HepG2 (cell line): Measurements from ENCODE around the gene ISOC2. TPM values are rescaled to one million over a fixed set of nuclear protein-coding genes. Genes with fewer than 3 reads are reported as not detected.

ENCODE experiments used
- AGO2 ChIP-seq: fragments of 200-400 bp; formaldehyde crosslinking; optimal IDR thresholded peaks from 2 replicates; pipeline ENCODE3; 2017; ENCODE audit warnings: mild to moderate bottlenecking, low read depth, low read length, moderate library complexity
- BCL6 ChIP-seq: IDR thresholded peaks from 2 replicates; pipeline ENCODE4 v1.6.1; 2016; ENCODE audit warnings: missing genetic modification reagents, missing compliant biosample characterization
- HDAC1 ChIP-seq: sonication (generic); formaldehyde crosslinking; IDR thresholded peaks from 2 replicates; pipeline ENCODE4 v1.5.1; 2020; ENCODE audit warnings: mild to moderate bottlenecking, missing genetic modification reagents
- KLF12 ChIP-seq: sonication (generic); formaldehyde crosslinking; IDR thresholded peaks from 2 replicates; pipeline ENCODE4 v1.4.0; 2020; ENCODE audit warnings: missing genetic modification reagents, borderline replicate concordance
- POLR2AphosphoS2 ChIP-seq: IDR thresholded peaks from 2 replicates; pipeline ENCODE4 v1.6.1; 2011; ENCODE audit warnings: low read depth, low read length, improper control_type of control experiment
- SKI ChIP-seq: fragments of 450-650 bp; IDR thresholded peaks from one replicate; pipeline ENCODE4 v1.6.1; 2018; ENCODE audit warnings: mild to moderate bottlenecking; ENCODE audit not compliant: partially characterized antibody
- SMAD9 ChIP-seq: sonication (generic); formaldehyde crosslinking; IDR thresholded peaks from 2 replicates; pipeline ENCODE4 v1.5.1; 2020; ENCODE audit warnings: mild to moderate bottlenecking, missing genetic modification reagents
- SOX13 ChIP-seq, 3 experiments: fragments of 450-650 bp in 1 of 3; sonication (generic) in 1 of 3; formaldehyde crosslinking in 1 of 3; IDR thresholded peaks in 2 of 3; conservative IDR thresholded peaks in 1 of 3; 2 replicates each; pipeline versions ENCODE4 v1.5.0 to v1.6.1; 2016 to 2020; ENCODE audit warnings: antibody characterized with exemption in 1 of 3, mild to moderate bottlenecking in 1 of 3, missing compliant biosample characterization in 1 of 3, missing genetic modification reagents in 1 of 3, moderate library complexity in 1 of 3
- TAF15 ChIP-seq: fragments of 200-400 bp; formaldehyde crosslinking; IDR thresholded peaks from one replicate; pipeline ENCODE4 v1.6.1; 2018; ENCODE audit warnings: mild to moderate bottlenecking, low read depth, low read length; ENCODE audit not compliant: poor library complexity, severe bottlenecking
- ZNF543 ChIP-seq: sonication (generic); formaldehyde crosslinking; IDR thresholded peaks from 2 replicates; pipeline ENCODE4 v1.4.0; 2020; ENCODE audit warnings: mild to moderate bottlenecking, missing genetic modification reagents
- polyA plus RNA-seq, 8 experiments: library from polyadenylated mRNA; depleted of rRNA in 3 of 8; stranded (reverse) in 7 of 8; unstranded in 1 of 8; fragments of >200 nt; fragmentation: Illumina TruSeq in 4 of 8; extraction: Trizol in 4 of 8; gene quantifications; 2 replicates each; pipeline versions ENCODE4 v1.2.1 to v1.2.3, GENCODE V29; 2011 to 2016; ENCODE audit warnings: low read depth in 4 of 8, missing spikeins in 1 of 8, mixed read lengths in 1 of 8; ENCODE audit not compliant: insufficient read depth in 1 of 8
- total RNA-seq, 5 experiments: library from RNA; depleted of rRNA; stranded (reverse); fragments of >200 nt; fragmentation: Illumina TruSeq; extraction: Trizol; gene quantifications; 2 replicates each; pipeline ENCODE4 v1.2.3, GENCODE V29; 2016; ENCODE audit warnings: low read depth in 1 of 5
- TF ChIP-seq, protein P1 (sequence below): sonication (generic); formaldehyde crosslinking; IDR thresholded peaks from 2 replicates; pipeline ENCODE4 v1.4.0; 2020; ENCODE audit warnings: missing genetic modification reagents, borderline replicate concordance
- TF ChIP-seq, protein P2 (sequence below): IDR thresholded peaks from 2 replicates; pipeline ENCODE4 v1.6.1; 2016; ENCODE audit warnings: low read depth
- TF ChIP-seq, protein P3 (sequence below): sonication (generic); formaldehyde crosslinking; conservative IDR thresholded peaks from 2 replicates; pipeline ENCODE4 v1.4.0; 2020; ENCODE audit warnings: missing genetic modification reagents
- TF ChIP-seq, protein P4 (sequence below): sonication (generic); formaldehyde crosslinking; IDR thresholded peaks from 2 replicates; pipeline ENCODE4 v1.9.0; 2022; ENCODE audit warnings: missing genetic modification reagents, mild to moderate bottlenecking, borderline replicate concordance
- TF ChIP-seq, protein P5 (sequence below): sonication (generic); formaldehyde crosslinking; IDR thresholded peaks from 2 replicates; pipeline ENCODE4 v1.4.0; 2020; ENCODE audit warnings: low read depth, missing genetic modification reagents

ISOC2 gene
- total and polyA plus RNA-seq, 2 of the 13 experiments (the other 11 are each of a cell fraction or from before 2014, with no cell fraction given), result 76.8 to 105 TPM

DNA sequence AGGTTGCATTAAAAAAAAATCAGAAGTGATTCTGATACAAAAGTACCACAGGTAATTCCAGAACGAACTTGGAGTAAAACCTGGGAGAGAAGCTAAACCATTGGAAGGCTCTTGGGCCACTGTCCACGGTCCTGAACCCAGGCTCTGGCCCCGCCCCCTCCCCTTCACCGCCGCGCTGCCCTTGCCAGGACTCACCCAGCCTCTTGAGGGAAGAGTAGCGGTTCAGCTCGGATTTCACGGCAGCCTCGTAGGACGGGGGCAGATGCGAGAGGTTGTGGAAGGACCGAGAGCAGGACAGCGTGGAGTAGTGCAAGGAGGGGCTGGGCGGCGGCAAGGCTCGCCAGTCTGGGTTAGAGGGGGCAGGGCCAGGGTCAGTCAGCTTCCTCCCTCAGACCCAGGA lies 24.0 kb downstream of the ISOC2 start (continued):
- no peak for TF ChIP-seq POLR2AphosphoS2
- TF ChIP-seq AGO2, result no peak
- TF ChIP-seq, protein P1, sequence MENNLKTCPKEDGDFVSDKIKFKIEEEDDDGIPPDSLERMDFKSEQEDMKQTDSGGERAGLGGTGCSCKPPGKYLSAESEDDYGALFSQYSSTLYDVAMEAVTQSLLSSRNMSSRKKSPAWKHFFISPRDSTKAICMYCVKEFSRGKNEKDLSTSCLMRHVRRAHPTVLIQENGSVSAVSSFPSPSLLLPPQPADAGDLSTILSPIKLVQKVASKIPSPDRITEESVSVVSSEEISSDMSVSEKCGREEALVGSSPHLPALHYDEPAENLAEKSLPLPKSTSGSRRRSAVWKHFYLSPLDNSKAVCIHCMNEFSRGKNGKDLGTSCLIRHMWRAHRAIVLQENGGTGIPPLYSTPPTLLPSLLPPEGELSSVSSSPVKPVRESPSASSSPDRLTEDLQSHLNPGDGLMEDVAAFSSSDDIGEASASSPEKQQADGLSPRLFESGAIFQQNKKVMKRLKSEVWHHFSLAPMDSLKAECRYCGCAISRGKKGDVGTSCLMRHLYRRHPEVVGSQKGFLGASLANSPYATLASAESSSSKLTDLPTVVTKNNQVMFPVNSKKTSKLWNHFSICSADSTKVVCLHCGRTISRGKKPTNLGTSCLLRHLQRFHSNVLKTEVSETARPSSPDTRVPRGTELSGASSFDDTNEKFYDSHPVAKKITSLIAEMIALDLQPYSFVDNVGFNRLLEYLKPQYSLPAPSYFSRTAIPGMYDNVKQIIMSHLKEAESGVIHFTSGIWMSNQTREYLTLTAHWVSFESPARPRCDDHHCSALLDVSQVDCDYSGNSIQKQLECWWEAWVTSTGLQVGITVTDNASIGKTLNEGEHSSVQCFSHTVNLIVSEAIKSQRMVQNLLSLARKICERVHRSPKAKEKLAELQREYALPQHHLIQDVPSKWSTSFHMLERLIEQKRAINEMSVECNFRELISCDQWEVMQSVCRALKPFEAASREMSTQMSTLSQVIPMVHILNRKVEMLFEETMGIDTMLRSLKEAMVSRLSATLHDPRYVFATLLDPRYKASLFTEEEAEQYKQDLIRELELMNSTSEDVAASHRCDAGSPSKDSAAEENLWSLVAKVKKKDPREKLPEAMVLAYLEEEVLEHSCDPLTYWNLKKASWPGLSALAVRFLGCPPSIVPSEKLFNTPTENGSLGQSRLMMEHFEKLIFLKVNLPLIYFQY (CRISPR knock-in tag), result 0 out of 2 replicates have a peak, but pooled peaks have one; percentile 45
- TF ChIP-seq HDAC1, result peak; percentile 41; the same call in 1 of the 2 replicates
- TF ChIP-seq SKI, result no peak
- no peak for TF ChIP-seq TAF15
- no peak for TF ChIP-seq ZNF543
- no peak for TF ChIP-seq SMAD9 (CRISPR knock-in tag)
- 0 out of 2 replicates have a peak, but pooled peaks have one; percentile 60 for TF ChIP-seq KLF12
- TF ChIP-seq, protein P2, sequence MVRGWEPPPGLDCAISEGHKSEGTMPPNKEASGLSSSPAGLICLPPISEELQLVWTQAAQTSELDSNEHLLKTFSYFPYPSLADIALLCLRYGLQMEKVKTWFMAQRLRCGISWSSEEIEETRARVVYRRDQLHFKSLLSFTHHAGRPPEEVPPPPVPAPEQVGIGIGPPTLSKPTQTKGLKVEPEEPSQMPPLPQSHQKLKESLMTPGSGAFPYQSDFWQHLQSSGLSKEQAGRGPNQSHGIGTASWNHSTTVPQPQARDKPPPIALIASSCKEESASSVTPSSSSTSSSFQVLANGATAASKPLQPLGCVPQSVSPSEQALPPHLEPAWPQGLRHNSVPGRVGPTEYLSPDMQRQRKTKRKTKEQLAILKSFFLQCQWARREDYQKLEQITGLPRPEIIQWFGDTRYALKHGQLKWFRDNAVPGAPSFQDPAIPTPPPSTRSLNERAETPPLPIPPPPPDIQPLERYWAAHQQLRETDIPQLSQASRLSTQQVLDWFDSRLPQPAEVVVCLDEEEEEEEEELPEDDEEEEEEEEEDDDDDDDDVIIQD (CRISPR knock-in tag), result no peak
- TF ChIP-seq, protein P3, sequence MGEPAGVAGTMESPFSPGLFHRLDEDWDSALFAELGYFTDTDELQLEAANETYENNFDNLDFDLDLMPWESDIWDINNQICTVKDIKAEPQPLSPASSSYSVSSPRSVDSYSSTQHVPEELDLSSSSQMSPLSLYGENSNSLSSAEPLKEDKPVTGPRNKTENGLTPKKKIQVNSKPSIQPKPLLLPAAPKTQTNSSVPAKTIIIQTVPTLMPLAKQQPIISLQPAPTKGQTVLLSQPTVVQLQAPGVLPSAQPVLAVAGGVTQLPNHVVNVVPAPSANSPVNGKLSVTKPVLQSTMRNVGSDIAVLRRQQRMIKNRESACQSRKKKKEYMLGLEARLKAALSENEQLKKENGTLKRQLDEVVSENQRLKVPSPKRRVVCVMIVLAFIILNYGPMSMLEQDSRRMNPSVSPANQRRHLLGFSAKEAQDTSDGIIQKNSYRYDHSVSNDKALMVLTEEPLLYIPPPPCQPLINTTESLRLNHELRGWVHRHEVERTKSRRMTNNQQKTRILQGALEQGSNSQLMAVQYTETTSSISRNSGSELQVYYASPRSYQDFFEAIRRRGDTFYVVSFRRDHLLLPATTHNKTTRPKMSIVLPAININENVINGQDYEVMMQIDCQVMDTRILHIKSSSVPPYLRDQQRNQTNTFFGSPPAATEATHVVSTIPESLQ (CRISPR knock-in tag), result 0 out of 2 replicates have a peak, but pooled peaks have one; percentile 81
- TF ChIP-seq, protein P4, sequence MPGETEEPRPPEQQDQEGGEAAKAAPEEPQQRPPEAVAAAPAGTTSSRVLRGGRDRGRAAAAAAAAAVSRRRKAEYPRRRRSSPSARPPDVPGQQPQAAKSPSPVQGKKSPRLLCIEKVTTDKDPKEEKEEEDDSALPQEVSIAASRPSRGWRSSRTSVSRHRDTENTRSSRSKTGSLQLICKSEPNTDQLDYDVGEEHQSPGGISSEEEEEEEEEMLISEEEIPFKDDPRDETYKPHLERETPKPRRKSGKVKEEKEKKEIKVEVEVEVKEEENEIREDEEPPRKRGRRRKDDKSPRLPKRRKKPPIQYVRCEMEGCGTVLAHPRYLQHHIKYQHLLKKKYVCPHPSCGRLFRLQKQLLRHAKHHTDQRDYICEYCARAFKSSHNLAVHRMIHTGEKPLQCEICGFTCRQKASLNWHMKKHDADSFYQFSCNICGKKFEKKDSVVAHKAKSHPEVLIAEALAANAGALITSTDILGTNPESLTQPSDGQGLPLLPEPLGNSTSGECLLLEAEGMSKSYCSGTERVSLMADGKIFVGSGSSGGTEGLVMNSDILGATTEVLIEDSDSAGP (CRISPR knock-in tag), result peak; percentile 27; the same call in 1 of the 2 replicates
- peak; percentile 36; the same call in 1 of the 2 replicates for TF ChIP-seq BCL6
- TF ChIP-seq SOX13 (IDR thresholded peaks at IDR 0.05), result no peak
- TF ChIP-seq SOX13 (CRISPR knock-in tag; conservative IDR thresholded peaks at IDR 0.05 in 1 of 2, IDR thresholded peaks at IDR 0.05 in 1 of 2), result no peak
- TF ChIP-seq, protein P5, sequence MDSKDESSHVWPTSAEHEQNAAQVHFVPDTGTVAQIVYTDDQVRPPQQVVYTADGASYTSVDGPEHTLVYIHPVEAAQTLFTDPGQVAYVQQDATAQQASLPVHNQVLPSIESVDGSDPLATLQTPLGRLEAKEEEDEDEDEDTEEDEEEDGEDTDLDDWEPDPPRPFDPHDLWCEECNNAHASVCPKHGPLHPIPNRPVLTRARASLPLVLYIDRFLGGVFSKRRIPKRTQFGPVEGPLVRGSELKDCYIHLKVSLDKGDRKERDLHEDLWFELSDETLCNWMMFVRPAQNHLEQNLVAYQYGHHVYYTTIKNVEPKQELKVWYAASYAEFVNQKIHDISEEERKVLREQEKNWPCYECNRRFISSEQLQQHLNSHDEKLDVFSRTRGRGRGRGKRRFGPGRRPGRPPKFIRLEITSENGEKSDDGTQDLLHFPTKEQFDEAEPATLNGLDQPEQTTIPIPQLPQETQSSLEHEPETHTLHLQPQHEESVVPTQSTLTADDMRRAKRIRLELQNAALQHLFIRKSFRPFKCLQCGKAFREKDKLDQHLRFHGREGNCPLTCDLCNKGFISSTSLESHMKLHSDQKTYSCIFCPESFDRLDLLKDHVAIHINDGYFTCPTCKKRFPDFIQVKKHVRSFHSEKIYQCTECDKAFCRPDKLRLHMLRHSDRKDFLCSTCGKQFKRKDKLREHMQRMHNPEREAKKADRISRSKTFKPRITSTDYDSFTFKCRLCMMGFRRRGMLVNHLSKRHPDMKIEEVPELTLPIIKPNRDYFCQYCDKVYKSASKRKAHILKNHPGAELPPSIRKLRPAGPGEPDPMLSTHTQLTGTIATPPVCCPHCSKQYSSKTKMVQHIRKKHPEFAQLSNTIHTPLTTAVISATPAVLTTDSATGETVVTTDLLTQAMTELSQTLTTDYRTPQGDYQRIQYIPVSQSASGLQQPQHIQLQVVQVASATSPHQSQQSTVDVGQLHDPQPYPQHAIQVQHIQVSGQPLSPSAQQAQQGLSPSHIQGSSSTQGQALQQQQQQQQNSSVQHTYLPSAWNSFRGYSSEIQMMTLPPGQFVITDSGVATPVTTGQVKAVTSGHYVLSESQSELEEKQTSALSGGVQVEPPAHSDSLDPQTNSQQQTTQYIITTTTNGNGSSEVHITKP (CRISPR knock-in tag), result peak; percentile 31; the same call in 1 of the 2 replicates
